Central memory CD8-positive, alpha-beta T cell (primary cell): ENCODE data around the gene GAS6.
"Not testable (repeated sequence)": the region's sequence is repeated elsewhere in the genome, so short reads cannot be mapped to it uniquely, and the experiment has no call there.

ENCODE experiments used
- ATAC-seq: fragments of 150-1000 bp; cut with Tn5 transposase; replicated peaks from 2 replicates; pipeline ENCODE4 v1.10.0; 2022; ENCODE audit warnings: mild to moderate bottlenecking, moderate FRiP score, moderate number of reproducible peaks; ENCODE audit not compliant: poor library complexity, severe bottlenecking; ENCODE audit errors: extremely low read depth
- DNase-seq, 2 donors: peaks; one replicate each; pipeline ENCODE4 v3.0.0; 2021; ENCODE audit warnings: low spot score in 2 of 2
- H3K27ac Mint-ChIP-seq: one replicate; pipeline ENCODE4 v1.8.0; 2022; ENCODE audit warnings: low read depth, mild to moderate bottlenecking, moderate library complexity, mixed read lengths
- H3K27me3 Mint-ChIP-seq: one replicate; pipeline ENCODE4 v1.8.0; 2022; ENCODE audit warnings: mixed read lengths
- H3K36me3 Mint-ChIP-seq: one replicate; pipeline ENCODE4 v1.8.0; 2022; ENCODE audit warnings: mild to moderate bottlenecking, moderate library complexity, mixed read lengths; ENCODE audit not compliant: insufficient read depth
- H3K4me1 Mint-ChIP-seq: one replicate; pipeline ENCODE4 v1.8.0; 2022; ENCODE audit warnings: mixed read lengths
- H3K4me3 Mint-ChIP-seq: one replicate; pipeline ENCODE4 v1.8.0; 2022; ENCODE audit warnings: mild to moderate bottlenecking, moderate library complexity, mixed read lengths
- H3K9me3 Mint-ChIP-seq: one replicate; pipeline ENCODE4 v1.8.0; 2022; ENCODE audit warnings: mixed read lengths

The GAS6 gene

DNA sequence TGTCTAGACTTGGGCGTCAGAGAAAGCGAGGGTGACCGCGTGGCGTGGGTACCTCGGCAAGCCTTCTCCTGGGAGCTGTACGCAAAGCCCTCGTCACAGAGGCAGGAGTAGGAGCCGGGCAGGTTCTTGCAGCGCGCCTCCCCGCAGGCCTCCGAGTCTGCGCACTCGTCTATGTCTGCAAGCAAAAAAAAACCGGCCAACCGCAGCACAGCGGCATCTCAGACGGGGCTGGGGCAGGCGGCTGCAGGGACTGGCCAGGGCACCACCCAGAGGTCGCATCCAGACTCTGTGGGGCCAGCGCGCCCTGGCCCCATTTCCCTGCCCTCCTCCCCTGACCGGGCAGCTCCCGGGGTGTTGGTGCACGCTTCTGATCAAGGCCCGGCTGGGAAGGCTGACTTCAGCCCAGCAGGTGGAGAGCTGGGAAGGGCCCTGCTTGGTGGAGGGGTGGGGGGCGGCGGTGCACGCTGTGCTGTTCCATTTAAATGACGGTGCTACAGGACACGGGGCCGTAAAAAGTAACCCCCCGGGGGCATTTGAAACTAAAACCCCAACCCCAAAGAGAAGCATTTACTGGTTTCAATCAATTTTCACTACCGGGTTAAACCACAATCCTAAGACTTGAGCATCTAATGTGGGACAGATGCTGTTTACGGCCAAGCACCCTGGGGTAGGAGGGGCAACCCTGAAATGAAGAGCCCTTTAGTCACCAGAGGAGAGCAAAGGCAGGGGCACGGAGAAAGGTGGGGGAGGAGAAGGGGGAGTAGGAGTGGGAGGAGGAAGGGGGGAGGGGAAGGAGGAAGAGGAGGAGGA is 28.2 kb downstream of the GAS6 start:
- Mint-ChIP-seq H3K27ac (no peak overlapping the region), H3K9me3 (no peaks in the 10 kb centered on the region), H3K4me1 (peaks cover 9% of the 10 kb centered on the region), H3K4me3 (no peak overlapping the region), H3K36me3 (peaks cover 4% of the 10 kb centered on the region), H3K27me3 (no peaks in the 10 kb centered on the region)
- no peak for DNase-seq
- ATAC-seq, result no peak

DNA sequence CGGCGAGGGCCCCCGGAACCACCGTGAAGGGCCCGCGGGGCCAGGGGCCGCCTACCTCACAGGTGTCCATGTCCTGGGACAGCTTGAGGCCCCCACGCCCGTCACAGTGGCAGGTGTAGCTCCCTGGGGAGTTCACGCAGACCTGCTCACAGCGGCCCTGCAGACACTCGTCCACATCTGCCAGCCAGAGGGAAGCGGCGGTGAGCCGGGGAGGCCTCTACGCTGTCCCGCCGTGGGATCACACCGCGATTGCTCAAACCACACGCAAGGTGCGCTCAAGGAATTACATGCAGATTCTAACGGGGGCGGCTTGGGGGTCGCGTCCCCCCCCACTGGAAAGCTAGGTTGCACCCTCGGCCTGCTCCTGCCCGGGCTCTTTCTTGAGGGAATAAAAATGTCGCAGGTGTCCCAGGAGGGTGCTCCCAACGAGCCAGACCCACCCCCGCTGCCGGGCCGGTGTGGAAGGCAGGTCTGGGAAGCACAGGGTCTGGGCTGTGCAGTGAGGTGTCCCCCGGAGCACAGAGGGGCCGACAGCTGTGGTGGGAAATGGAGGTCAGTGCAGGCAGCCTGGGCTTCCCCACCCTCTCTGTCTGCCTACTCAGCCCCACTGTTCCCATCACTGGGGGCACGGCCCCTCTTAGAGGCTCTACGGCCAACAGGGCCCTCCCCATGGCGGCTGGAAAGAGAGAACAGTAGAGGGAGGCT is 29.2 kb downstream of the GAS6 start:
- Mint-ChIP-seq H3K4me3 (no peak overlapping the region), H3K4me1 (peaks cover 9% of the 10 kb centered on the region), H3K27me3 (no peaks in the 10 kb centered on the region), H3K9me3 (no peaks in the 10 kb centered on the region), H3K36me3 (peaks cover 4% of the 10 kb centered on the region), H3K27ac (no peak overlapping the region)
- no peak for ATAC-seq
- DNase-seq, result no peak

DNA sequence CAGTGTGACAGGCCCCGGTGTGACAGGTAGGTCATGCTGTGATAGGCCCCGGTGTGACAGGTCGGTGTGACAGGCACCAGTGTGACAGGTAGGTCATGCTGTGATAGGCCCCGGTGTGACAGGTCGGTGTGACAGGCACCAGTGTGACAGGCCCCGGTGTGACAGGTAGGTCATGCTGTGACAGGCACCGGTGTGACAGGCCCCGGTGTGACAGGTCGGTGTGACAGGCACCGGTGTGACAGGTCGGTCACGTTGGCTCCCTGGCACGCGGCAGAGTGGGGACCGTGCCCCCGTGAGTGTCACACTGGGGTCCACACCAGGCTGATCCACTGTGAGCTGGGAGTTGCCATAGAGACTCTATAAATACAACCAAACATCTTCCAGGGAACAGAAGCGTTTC is 29.9 kb downstream of the GAS6 start:
- H3K4me1 Mint-ChIP-seq, DNase-seq, H3K27me3 Mint-ChIP-seq, H3K36me3 Mint-ChIP-seq, H3K4me3 Mint-ChIP-seq, ATAC-seq, H3K27ac Mint-ChIP-seq, H3K9me3 Mint-ChIP-seq: not testable (repeated sequence)

DNA sequence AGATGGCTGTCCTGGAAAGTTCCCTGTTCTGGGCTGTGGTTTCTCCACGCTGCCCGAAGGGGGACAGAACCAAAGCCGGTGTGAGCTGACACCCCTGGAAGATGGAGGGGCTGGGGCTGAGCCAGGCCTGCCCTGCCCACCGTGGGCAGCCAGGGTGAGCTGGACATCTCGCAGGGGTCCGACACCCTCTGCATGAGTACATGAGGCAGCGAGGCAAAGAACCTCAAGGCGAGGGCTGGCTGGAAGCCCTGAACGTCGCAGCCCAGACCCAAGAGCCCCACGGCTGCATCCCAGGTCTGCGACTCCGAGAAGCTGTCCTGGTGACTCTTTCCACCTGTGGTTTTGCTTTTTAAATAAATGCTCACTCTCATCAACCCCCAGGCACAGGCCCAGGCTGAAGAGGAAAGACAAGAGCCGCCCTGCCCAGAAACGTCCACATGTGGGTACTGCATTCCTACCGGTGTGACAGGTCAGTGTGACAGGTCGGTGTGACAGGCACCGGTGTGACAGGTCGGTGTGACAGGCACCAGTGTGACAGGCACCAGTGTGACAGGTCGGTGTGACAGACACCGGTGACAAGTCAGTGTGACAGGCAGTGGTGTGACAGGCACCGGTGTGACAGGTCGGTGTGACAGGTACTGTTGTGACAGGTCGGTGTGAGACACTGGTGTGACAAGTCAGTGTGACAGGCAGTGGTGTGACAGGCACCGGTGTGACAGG is 30.6 kb downstream of the GAS6 start:
- H3K4me1 Mint-ChIP-seq, result peaks cover 9% of the 10 kb centered on the region
- DNase-seq, result no peak
- H3K27ac Mint-ChIP-seq, result no peak overlapping the region
- ATAC-seq, result no peak
- H3K9me3 Mint-ChIP-seq, result no peaks in the 10 kb centered on the region
- no peak overlapping the region for H3K4me3 Mint-ChIP-seq
- H3K36me3 Mint-ChIP-seq, result peaks cover 2% of the 10 kb centered on the region
- H3K27me3 Mint-ChIP-seq, result no peaks in the 10 kb centered on the region

DNA sequence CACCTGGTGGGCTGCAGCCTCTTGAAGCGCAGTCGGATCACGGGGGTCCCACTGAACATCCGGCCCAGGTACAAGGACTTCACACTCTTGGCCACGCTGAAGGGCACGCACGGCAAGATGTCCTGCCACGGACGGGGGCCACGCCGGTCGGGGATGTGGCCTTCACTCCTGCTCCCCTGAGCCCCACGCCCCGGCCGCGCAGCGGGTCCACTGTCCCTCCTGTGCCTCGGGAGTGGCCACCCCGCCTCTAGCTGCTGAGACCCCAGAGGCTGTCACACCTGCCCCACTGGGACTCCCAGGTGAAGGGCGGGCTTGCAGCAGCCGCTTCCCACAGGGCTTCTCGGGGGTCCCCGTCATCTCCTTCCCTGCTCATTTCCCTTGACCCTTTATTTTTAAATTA is 31.2 kb downstream of the GAS6 start:
- no peak for ATAC-seq
- no peak for DNase-seq
- Mint-ChIP-seq H3K4me1 (peaks cover 6% of the 10 kb centered on the region), H3K36me3 (peaks cover 2% of the 10 kb centered on the region), H3K9me3 (no peaks in the 10 kb centered on the region), H3K4me3 (no peak overlapping the region), H3K27ac (no peak overlapping the region), H3K27me3 (no peaks in the 10 kb centered on the region)

DNA sequence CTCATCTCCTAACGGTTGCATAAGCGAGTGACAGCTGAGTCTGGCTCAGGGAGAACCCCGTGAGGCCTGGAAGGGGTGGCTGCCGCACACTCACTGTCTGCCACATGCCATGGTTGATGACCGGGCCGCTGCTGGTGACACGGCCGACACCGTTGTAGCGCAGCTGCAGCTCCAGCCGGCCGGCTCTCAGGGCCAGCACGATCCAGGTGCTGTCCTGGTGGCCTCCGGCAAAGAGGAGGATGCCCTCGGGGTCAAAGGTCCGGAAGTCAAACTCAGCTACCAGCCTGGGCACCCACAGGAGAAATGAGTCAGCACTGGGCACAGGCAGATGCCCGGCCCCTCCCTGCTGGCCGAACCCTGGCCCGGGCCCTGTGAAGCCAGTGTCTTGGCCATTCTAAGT is 31.7 kb downstream of the GAS6 start:
- Mint-ChIP-seq H3K36me3 (peaks cover 2% of the 10 kb centered on the region), H3K27ac (no peak overlapping the region), H3K4me1 (peaks cover 2% of the 10 kb centered on the region), H3K27me3 (no peaks in the 10 kb centered on the region), H3K4me3 (no peak overlapping the region), H3K9me3 (no peaks in the 10 kb centered on the region)
- ATAC-seq, result no peak
- DNase-seq, result no peak

DNA sequence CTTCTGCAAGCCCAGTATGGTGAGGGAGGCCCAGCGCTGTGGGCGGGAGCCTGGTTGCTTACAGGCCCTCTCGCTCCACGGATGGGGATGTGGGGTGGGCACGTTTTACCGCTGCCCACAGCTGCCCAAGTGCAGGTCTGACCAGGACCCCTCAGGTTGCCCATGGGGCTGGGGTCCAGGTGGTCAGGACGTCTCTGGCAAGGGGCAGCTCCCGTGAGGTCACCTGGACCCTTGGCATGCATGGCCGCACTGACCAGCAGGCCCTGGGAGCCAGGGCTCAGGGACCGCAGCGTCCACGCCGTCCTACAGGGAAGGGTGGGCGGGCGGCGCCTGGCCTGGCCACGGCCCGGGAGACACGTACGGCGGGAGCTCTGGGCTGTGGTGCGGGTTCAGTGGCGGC is 32.8 kb downstream of the GAS6 start:
- Mint-ChIP-seq H3K27me3 (no peaks in the 10 kb centered on the region), H3K27ac (no peak overlapping the region), H3K4me3 (no peak overlapping the region), H3K36me3 (peaks cover 2% of the 10 kb centered on the region), H3K9me3 (no peaks in the 10 kb centered on the region), H3K4me1 (no peaks in the 10 kb centered on the region)
- ATAC-seq, result no peak
- no peak for DNase-seq

DNA sequence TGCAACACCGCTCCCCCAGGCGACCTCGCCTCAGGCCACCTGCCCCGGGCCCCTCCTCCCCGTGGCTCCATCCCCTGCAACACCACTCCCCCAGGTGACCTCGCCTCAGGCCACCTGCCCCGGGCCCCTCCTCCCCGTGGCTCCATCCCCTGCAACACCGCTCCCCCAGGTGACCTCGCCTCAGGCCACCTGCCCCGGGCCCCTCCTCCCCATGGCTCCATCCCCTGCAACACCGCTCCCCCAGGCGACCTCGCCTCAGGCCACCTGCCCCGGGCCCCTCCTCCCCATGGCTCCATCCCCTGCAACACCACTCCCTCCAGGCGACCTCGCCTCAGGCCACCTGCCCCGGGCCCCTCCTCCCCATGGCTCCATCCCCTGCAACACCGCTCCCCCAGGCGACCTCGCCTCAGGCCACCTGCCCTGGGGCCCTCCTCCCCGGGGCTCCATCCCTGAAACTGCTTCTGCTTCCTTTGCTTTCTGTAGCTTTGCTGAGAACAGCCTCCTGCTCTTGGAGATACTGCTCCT is 33.4 kb downstream of the GAS6 start:
- not testable (repeated sequence) for H3K9me3 Mint-ChIP-seq, H3K36me3 Mint-ChIP-seq

DNA sequence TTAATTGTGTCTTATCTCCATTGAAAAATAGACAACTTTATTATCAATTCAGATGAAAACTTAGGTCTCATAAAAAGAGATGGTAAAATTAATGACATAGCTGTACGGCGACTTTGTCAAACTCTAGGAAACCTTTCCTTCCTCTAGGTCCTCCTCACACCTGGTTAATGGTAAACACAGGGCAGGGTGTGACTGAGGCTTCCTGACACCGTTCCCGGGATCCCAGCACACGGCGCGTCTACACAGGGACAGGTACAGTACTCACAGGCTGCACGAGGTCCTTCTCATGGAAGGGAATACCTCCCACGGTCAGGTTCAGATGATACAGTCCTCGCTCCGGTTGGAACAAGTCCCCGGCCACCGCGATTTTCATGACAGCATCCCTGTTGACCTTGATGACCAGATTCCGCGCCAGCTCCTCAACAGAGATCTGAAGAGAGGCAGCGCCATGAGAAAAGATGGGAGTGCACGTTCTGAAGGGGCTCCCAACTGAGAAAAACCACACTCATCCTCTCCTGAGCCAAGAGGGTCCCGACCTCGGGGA is 35.5 kb downstream of the GAS6 start:
- no peak for ATAC-seq
- no peak overlapping the region for H3K27ac Mint-ChIP-seq
- peaks cover 1% of the 10 kb centered on the region for H3K36me3 Mint-ChIP-seq
- H3K4me3 Mint-ChIP-seq, result no peak overlapping the region
- H3K4me1 Mint-ChIP-seq, result peaks cover 3% of the 10 kb centered on the region
- no peaks in the 10 kb centered on the region for H3K9me3 Mint-ChIP-seq
- H3K27me3 Mint-ChIP-seq, result no peaks in the 10 kb centered on the region
- no peak for DNase-seq

More for the DNA sequence above, 33.4 kb downstream of the GAS6 start:
- DNase-seq, H3K27me3 Mint-ChIP-seq, H3K4me3 Mint-ChIP-seq, H3K4me1 Mint-ChIP-seq, H3K27ac Mint-ChIP-seq, ATAC-seq: not testable (repeated sequence)

DNA sequence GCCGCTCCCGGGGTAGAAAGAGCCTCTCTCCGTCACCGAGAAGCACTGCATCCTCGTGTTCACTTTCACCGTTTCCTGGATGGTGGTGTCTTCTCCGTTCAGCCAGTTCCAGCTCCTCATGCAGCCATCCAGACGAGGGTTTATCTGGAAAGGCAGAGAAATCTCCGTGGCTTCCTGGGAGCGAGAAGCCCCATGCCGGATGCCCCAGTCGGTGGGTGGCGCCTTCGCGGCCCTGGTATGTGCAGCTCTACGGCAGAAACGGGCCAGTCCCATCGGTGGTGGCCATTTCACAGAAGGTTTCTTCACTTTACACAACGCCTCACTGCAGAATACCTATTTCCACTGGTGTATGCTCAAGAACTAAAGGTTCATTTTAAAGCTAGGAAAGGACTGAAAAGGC is 36.9 kb downstream of the GAS6 start:
- Mint-ChIP-seq H3K27me3 (no peaks in the 10 kb centered on the region), H3K4me3 (no peak overlapping the region), H3K36me3 (peaks cover 1% of the 10 kb centered on the region), H3K27ac (no peak overlapping the region), H3K9me3 (no peaks in the 10 kb centered on the region), H3K4me1 (peaks cover 3% of the 10 kb centered on the region)
- ATAC-seq, result no peak
- no peak for DNase-seq

DNA sequence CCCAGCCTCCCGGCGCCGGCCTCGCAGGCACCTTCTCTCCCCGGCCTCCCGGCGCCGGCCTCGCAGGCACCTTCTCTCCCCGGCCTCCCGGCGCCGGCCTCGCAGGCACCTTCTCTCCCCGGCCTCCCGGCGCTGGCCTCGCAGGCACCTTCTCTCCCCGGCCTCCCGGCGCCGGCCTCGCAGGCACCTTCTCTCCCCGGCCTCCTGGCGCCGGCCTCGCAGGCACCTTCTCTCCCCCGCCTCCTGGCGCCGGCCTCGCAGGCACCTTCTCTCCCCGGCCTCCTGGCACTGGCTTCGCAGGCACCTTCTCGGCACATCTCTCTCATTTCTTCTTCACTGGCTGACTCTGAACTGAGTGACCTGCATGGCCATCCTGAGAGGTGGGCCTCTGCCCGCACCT is 37.4 kb downstream of the GAS6 start:
- ATAC-seq, DNase-seq, H3K4me3 Mint-ChIP-seq, H3K27ac Mint-ChIP-seq, H3K27me3 Mint-ChIP-seq, H3K36me3 Mint-ChIP-seq, H3K9me3 Mint-ChIP-seq, H3K4me1 Mint-ChIP-seq: not testable (repeated sequence)

DNA sequence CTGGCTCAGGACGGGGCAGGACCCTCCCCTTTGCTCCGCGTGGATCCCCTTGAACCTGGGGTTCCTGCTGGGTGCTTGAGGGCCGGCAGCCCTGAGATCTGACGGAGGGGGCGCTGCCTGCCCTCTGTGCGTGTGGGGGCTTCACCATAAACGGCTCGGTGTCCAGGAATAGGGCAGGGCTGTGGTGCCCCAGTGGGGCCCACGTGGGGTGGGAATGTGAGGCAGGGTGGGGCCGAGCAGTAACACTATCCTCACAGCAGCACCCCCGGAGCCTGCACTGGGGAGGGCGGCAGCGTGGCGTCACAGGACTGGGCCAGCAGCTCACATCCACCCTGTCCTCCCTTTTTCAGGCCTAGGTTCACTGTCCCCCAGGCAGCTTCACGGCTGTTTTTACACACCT is 38.0 kb downstream of the GAS6 start:
- peaks cover 1% of the 10 kb centered on the region for H3K36me3 Mint-ChIP-seq
- no peak for DNase-seq
- peaks cover 3% of the 10 kb centered on the region for H3K4me1 Mint-ChIP-seq
- H3K27me3 Mint-ChIP-seq, result no peaks in the 10 kb centered on the region
- ATAC-seq, result no peak
- no peak overlapping the region for H3K4me3 Mint-ChIP-seq
- H3K9me3 Mint-ChIP-seq, result no peaks in the 10 kb centered on the region
- H3K27ac Mint-ChIP-seq, result no peak overlapping the region
